IPS-18a (cell line): ENCODE results near the gene CRACDL.

Experiments
- H3K27ac ChIP-seq: one replicate; pipeline ENCODE4 v1.5.1; 2013; ENCODE audit warnings: low read length
- H3K27me3 ChIP-seq: one replicate; pipeline ENCODE4 v1.6.1; 2013; ENCODE audit warnings: mild to moderate bottlenecking, low read length; ENCODE audit not compliant: control insufficient read depth, insufficient read depth
- H3K36me3 ChIP-seq: one replicate; pipeline ENCODE4 v1.6.1; 2013; ENCODE audit warnings: low read depth, low read length; ENCODE audit not compliant: control insufficient read depth
- H3K4me1 ChIP-seq: one replicate; pipeline ENCODE4 v1.6.1; 2013; ENCODE audit warnings: low read depth, low read length; ENCODE audit not compliant: control insufficient read depth
- H3K4me3 ChIP-seq: one replicate; pipeline ENCODE4 v1.5.1; 2013; ENCODE audit warnings: low read length
- H3K9ac ChIP-seq: one replicate; pipeline ENCODE4 v1.6.1; 2013; ENCODE audit warnings: mild to moderate bottlenecking, low read length, moderate library complexity
- H3K9me3 ChIP-seq: one replicate; pipeline ENCODE4 v1.6.1; 2013; ENCODE audit warnings: low read depth, low read length; ENCODE audit not compliant: control insufficient read depth

Gene CRACDL

GRCh38 chr2:98910349-98911125, 25.5 kb downstream of the CRACDL start:
- Histone ChIP-seq H3K4me3 (no peak overlapping the region), H3K27ac (no peak overlapping the region), H3K9ac (no peak overlapping the region), H3K9me3 (no peaks in the 10 kb centered on the region), H3K4me1 (peaks cover 15% of the 10 kb centered on the region), H3K36me3 (no peaks in the 10 kb centered on the region), H3K27me3 (no peaks in the 10 kb centered on the region)

DNA sequence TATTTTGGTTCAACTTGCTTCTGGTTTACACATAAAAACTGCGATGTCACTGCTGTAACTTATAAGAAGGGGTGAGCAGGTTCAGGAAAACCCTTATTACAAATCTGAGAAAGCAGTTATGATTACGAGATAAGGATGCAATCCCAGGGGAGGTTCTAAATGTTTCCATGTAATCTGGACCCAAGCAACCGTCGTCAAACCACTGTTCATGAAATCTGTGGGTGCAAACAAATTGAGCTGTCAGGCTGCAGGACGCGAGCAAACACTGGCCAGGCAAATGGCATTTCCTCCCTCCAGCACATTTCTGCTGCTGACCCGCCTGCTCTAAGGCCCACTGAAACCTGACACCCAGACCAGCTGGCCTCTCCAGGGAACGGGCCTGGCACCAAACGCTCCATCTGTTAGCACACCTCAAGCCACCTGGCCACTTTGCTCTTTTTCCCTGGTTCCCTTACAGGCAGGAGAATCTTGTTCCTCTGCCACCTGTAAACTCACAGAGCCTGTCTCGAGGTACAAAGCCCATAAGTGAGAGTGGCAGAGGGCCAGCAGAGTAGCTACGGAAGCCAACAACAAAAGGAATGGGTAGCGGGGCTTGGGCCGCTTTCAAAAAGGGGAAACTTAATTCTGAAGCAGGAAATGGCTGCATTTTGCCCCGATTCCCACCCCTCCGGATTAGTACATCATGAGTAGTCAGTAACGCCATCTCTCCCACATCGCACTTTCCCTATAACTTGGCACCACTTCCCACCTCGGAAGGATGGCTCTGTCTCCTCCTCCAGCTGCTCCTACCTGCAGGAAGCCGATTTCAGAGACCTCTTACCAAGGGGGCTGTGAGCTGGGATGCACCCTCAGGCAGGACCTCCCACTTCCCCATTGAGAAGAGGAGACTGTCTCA, 26.5 kb downstream of the CRACDL start:
- Histone ChIP-seq H3K4me3 (no peak overlapping the region), H3K36me3 (no peaks in the 10 kb centered on the region), H3K27me3 (no peaks in the 10 kb centered on the region), H3K9me3 (no peaks in the 10 kb centered on the region), H3K27ac (no peak overlapping the region), H3K9ac (no peak overlapping the region), H3K4me1 (peaks cover 15% of the 10 kb centered on the region)

- H3K27me3 ChIP-seq: no peaks in the 10 kb centered on the region
- H3K27ac ChIP-seq: no peak overlapping the region
- no peaks in the 10 kb centered on the region for H3K9me3 ChIP-seq
- no peak overlapping the region for H3K4me3 ChIP-seq
- H3K4me1 ChIP-seq: peaks cover 21% of the 10 kb centered on the region
- H3K36me3 ChIP-seq: no peaks in the 10 kb centered on the region
- H3K9ac ChIP-seq: no peak overlapping the region
These were observed 27.1 kb downstream of the CRACDL start for GRCh38 chr2:98908931-98909316.

GRCh38 chr2:98907966-98908905, 27.8 kb downstream of the CRACDL start:
- H3K27ac ChIP-seq: no peak overlapping the region
- H3K9ac ChIP-seq: no peak overlapping the region
- H3K4me3 ChIP-seq: no peak overlapping the region
- H3K9me3 ChIP-seq: no peaks in the 10 kb centered on the region
- H3K36me3 ChIP-seq: no peaks in the 10 kb centered on the region
- H3K27me3 ChIP-seq: no peaks in the 10 kb centered on the region
- peaks cover 22% of the 10 kb centered on the region for H3K4me1 ChIP-seq

DNA sequence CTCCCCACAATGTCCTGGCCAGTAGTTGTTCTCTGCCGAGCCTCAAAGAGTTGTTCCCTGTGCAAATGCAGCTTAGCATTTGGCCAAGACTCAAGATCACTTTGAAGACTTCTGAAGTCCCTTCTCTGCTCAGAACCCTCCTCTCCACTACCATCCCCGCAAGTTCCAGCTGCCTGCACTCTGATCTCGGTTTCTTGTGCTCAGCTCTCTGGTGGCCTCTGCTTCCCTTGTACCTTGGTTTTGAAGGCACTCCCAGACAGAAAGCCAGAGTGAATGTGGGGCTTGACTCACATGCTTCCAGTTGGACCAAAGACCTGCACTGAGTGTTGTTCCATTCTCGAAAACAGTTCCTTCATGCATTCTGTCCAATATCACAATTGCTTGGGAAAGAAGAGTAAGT, 28.6 kb downstream of the CRACDL start:
- H3K36me3 ChIP-seq: no peaks in the 10 kb centered on the region
- H3K9me3 ChIP-seq: no peaks in the 10 kb centered on the region
- H3K27me3 ChIP-seq: no peaks in the 10 kb centered on the region
- H3K27ac ChIP-seq: no peak overlapping the region
- H3K9ac ChIP-seq: no peak overlapping the region
- no peak overlapping the region for H3K4me3 ChIP-seq
- H3K4me1 ChIP-seq: peaks cover 22% of the 10 kb centered on the region

GRCh38 chr2:98903767-98904485, 32.1 kb downstream of the CRACDL start:
- H3K9ac ChIP-seq: no peak overlapping the region

GRCh38 chr2:98903064-98903355, 33.0 kb downstream of the CRACDL start:
- H3K27me3 ChIP-seq: no peaks in the 10 kb centered on the region
- no peaks in the 10 kb centered on the region for H3K36me3 ChIP-seq
- peaks cover 7% of the 10 kb centered on the region for H3K4me1 ChIP-seq
- no peak overlapping the region for H3K27ac ChIP-seq
- no peak overlapping the region for H3K4me3 ChIP-seq
- no peaks in the 10 kb centered on the region for H3K9me3 ChIP-seq
- no peak overlapping the region for H3K9ac ChIP-seq

More at GRCh38 chr2:98903767-98904485, 32.1 kb downstream of the CRACDL start:
- no peaks in the 10 kb centered on the region for H3K9me3 ChIP-seq
- H3K27me3 ChIP-seq: no peaks in the 10 kb centered on the region
- no peak overlapping the region for H3K4me3 ChIP-seq
- no peaks in the 10 kb centered on the region for H3K36me3 ChIP-seq
- H3K27ac ChIP-seq: no peak overlapping the region
- peaks cover 12% of the 10 kb centered on the region for H3K4me1 ChIP-seq

DNA sequence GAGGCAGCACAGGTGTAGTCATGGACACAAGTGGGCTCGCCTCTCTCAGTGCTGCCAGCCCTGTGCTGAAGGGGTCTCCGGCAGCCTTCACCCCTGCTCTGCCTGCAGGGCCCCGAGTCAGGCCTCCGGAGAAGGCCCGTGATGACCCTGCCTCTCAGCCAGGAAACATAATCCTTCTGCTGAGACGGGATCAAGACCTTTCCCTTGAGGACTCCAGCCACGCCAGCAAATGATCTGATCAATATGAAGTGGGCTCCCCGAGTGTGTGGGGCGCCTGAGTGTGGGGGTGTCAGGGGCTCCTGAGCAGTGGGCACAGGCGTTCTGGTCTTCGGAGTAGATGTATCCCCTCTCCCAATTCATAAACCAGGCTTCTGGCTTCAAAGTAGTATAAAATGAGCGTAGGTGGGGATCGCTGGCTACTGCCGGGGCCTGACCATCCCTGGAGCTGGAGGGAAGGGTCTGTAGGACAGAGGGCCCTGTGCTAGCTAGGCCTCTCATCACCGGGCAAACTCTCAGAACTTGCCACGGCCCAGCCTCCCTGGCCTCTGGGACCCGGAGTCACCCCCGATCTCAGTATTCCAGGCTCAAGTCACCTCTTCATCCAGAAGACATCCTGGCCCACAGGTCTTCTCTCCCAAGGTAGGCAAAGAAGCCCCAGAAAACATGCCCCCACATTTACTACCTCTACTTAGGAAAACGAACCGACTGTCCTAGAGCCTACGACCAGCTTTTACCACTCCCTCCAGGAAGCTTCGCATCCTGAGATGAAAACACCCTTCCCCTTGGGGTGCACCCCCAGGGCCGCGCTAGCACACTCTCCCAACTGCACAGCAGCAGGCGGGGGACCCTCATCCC, 33.6 kb downstream of the CRACDL start:
- Histone ChIP-seq H3K27ac (no peak overlapping the region), H3K27me3 (no peaks in the 10 kb centered on the region), H3K4me1 (peaks cover 7% of the 10 kb centered on the region), H3K9me3 (no peaks in the 10 kb centered on the region), H3K9ac (no peak overlapping the region), H3K4me3 (no peak overlapping the region), H3K36me3 (no peaks in the 10 kb centered on the region)

DNA sequence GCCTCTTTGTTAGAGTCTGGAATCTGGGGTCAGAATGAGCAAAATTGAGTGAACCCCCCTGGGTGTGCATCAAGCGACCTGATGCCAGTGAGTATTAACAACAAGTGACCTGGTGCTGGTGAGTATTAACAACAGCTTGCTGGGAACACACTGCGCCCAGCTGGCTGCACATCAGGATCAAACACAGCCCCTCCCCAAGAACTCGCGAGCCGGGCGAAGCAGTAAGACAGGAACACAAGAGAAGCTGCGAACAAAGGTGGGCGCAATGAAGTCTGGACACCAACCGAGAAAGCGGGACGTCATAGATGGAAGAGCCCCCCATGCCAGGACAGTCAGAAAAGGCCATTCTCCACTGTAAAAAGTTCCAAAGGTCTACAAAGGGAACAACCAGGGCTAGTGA, 34.3 kb downstream of the CRACDL start:
- no peaks in the 10 kb centered on the region for H3K36me3 ChIP-seq
- no peak overlapping the region for H3K27ac ChIP-seq
- H3K9me3 ChIP-seq: no peaks in the 10 kb centered on the region
- H3K9ac ChIP-seq: no peak overlapping the region
- peaks cover 7% of the 10 kb centered on the region for H3K4me1 ChIP-seq
- no peaks in the 10 kb centered on the region for H3K27me3 ChIP-seq
- no peak overlapping the region for H3K4me3 ChIP-seq

DNA sequence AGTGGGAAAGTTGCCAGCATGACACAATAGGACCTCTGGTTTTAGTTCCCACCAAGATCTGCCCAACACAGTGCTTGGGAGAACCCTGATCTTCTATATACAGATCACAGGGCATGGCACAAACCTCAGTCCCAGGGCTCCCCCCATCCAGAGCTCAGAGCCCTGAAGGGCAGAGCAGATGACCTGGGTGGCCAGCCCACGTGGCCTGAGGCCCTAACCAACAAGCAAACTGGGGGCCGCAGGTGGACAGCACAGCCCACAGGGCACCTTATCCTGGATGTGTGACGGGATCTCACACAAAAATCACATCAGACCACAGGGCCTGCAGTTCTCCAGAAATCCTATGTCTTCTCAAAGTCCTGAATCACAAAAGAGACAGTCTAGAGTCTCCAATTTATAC, 34.7 kb downstream of the CRACDL start:
- peaks cover 7% of the 10 kb centered on the region for H3K4me1 ChIP-seq
- no peaks in the 10 kb centered on the region for H3K36me3 ChIP-seq
- no peak overlapping the region for H3K4me3 ChIP-seq
- H3K27me3 ChIP-seq: no peaks in the 10 kb centered on the region
- H3K9me3 ChIP-seq: no peaks in the 10 kb centered on the region
- no peak overlapping the region for H3K9ac ChIP-seq
- no peak overlapping the region for H3K27ac ChIP-seq
